ENCODE measurements around the gene HERC4.

DNA sequence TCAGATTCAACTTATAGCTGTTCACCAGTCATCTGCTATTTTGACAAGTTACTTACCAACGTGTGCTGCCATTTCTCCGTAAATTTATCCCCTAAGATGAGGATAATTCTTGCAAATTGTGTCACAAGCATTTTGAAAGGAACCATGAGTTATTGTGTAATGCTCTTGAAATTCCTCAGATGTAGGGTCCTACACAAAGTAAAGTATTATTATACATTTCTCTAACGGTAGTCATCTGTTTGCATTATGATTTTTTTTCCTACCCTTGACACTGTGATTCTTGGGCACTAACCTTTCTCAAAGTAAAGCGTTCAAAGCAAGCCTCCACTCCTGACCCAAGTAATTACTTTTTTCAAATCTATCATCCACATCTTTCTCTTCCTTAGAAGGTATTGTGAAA is 8.1 kb downstream of the HERC4 start:
- TF ChIP-seq, protein P1, sequence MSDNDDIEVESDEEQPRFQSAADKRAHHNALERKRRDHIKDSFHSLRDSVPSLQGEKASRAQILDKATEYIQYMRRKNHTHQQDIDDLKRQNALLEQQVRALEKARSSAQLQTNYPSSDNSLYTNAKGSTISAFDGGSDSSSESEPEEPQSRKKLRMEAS (IDR thresholded peaks at IDR 0.05) = no peak
- TF ChIP-seq, protein P2, sequence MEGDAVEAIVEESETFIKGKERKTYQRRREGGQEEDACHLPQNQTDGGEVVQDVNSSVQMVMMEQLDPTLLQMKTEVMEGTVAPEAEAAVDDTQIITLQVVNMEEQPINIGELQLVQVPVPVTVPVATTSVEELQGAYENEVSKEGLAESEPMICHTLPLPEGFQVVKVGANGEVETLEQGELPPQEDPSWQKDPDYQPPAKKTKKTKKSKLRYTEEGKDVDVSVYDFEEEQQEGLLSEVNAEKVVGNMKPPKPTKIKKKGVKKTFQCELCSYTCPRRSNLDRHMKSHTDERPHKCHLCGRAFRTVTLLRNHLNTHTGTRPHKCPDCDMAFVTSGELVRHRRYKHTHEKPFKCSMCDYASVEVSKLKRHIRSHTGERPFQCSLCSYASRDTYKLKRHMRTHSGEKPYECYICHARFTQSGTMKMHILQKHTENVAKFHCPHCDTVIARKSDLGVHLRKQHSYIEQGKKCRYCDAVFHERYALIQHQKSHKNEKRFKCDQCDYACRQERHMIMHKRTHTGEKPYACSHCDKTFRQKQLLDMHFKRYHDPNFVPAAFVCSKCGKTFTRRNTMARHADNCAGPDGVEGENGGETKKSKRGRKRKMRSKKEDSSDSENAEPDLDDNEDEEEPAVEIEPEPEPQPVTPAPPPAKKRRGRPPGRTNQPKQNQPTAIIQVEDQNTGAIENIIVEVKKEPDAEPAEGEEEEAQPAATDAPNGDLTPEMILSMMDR (IDR thresholded peaks at IDR 0.05; ENCODE audit: low read depth, low read length, missing input control) = no peak
- no peak for TF ChIP-seq RXRA (IDR thresholded peaks at IDR 0.05)
- no peak for TF ChIP-seq RAD21 (IDR thresholded peaks at IDR 0.05)
- TF ChIP-seq, protein P3, sequence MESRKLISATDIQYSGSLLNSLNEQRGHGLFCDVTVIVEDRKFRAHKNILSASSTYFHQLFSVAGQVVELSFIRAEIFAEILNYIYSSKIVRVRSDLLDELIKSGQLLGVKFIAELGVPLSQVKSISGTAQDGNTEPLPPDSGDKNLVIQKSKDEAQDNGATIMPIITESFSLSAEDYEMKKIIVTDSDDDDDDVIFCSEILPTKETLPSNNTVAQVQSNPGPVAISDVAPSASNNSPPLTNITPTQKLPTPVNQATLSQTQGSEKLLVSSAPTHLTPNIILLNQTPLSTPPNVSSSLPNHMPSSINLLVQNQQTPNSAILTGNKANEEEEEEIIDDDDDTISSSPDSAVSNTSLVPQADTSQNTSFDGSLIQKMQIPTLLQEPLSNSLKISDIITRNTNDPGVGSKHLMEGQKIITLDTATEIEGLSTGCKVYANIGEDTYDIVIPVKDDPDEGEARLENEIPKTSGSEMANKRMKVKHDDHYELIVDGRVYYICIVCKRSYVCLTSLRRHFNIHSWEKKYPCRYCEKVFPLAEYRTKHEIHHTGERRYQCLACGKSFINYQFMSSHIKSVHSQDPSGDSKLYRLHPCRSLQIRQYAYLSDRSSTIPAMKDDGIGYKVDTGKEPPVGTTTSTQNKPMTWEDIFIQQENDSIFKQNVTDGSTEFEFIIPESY (IDR thresholded peaks at IDR 0.05) = no peak
- no peak for TF ChIP-seq TAF1 (conservative IDR thresholded peaks at IDR 0.05)
